ENCODE results near the gene NOXO1. TPM values are rescaled to one million over a fixed set of nuclear protein-coding genes. Genes with fewer than 3 reads are reported as not detected.
A peak's percentile ranks its signal among the peaks of the same experiment; 100 is the strongest.

NOXO1 gene
- total RNA-seq, 1 experiment from 2014 or later, result 1.2 TPM

- H3K4me3 ChIP-seq (ENCODE audit: low read depth, low read length, poor library complexity, severe bottlenecking), result no peak overlapping the region
- CTCF ChIA-PET, result interaction anchor here (0.9 to 1.2 kb wide), 2 partner anchors 24 to 135 kb away, joined by 6 to 7 read pairs; partner anchors contain the start of gene NOXO1
- BruUV-seq (replicated peaks), result no TSS peak
- POLR2A ChIA-PET (ENCODE audit: low non-redundant PET), result no interaction called here
- peaks cover 43% of the 10 kb centered on the region for H3K4me1 ChIP-seq (ENCODE audit: insufficient read depth, low read length, poor library complexity, severe bottlenecking)
- peak; percentile 80 for DNase-seq (ENCODE audit: low spot score)
- intact Hi-C loops (cut with micrococcal nuclease; ENCODE audit: unreplicated experiment), result loop anchor here (1.0 to 10.0 kb wide), 2 partner anchors 135 to 209 kb away; partner anchors contain the start of genes BRICD5 and PGP
- TF ChIP-seq EZH2 (IDR thresholded peaks at IDR 0.05; ENCODE audit: borderline replicate concordance, low read depth, low read length, poor library complexity, severe bottlenecking) (no peak), CTCF (conservative IDR thresholded peaks at IDR 0.05; ENCODE audit: low read depth, low read length) (peak; percentile 71)
- H3K36me3 ChIP-seq (ENCODE audit: insufficient read depth, low read length, poor library complexity, severe bottlenecking), result peaks cover 30% of the 10 kb centered on the region
- peak overlapping the region; percentile 37 for H3K27ac ChIP-seq (ENCODE audit: low read depth, low read length, poor library complexity, severe bottlenecking)
- H3K9me3 ChIP-seq (ENCODE audit: low read depth, low read length, poor library complexity, severe bottlenecking), result no peaks in the 10 kb centered on the region
- H3K27me3 ChIP-seq (replicated peaks; ENCODE audit: insufficient read depth, low read depth, low read length, poor library complexity), result no peaks in the 10 kb centered on the region
These were observed 24.4 kb upstream of the NOXO1 start for GRCh38 chr16:2005646-2006045.

GRCh38 chr16:2004795-2005517 lies 23.7 kb upstream of the NOXO1 start:
- Histone ChIP-seq H3K27me3 (replicated peaks; ENCODE audit: insufficient read depth, low read depth, low read length, poor library complexity) (no peaks in the 10 kb centered on the region), H3K4me1 (ENCODE audit: insufficient read depth, low read length, poor library complexity, severe bottlenecking) (peaks cover 38% of the 10 kb centered on the region), H3K27ac (ENCODE audit: low read depth, low read length, poor library complexity, severe bottlenecking) (peak overlapping the region; percentile 37), H3K9me3 (ENCODE audit: low read depth, low read length, poor library complexity, severe bottlenecking) (no peaks in the 10 kb centered on the region), H3K36me3 (ENCODE audit: insufficient read depth, low read length, poor library complexity, severe bottlenecking) (peaks cover 35% of the 10 kb centered on the region), H3K4me3 (ENCODE audit: low read depth, low read length, poor library complexity, severe bottlenecking) (no peak overlapping the region)
- DNase-seq (ENCODE audit: low spot score), result no peak
- POLR2A ChIA-PET (ENCODE audit: low non-redundant PET), result no interaction called here
- no TSS peak for BruUV-seq (replicated peaks)
- CTCF ChIA-PET, result interaction anchor here (0.5 to 1.2 kb wide), 3 partner anchors 24 to 136 kb away, joined by 6 to 9 read pairs (median 7); partner anchors contain the start of gene NOXO1
- intact Hi-C loops (cut with micrococcal nuclease; ENCODE audit: unreplicated experiment), result loop anchor here (1.0 to 10.0 kb wide), 2 partner anchors 135 to 210 kb away; partner anchors contain the start of genes BRICD5 and PGP
- TF ChIP-seq CTCF (conservative IDR thresholded peaks at IDR 0.05; ENCODE audit: low read depth, low read length) (no peak), EZH2 (IDR thresholded peaks at IDR 0.05; ENCODE audit: borderline replicate concordance, low read depth, low read length, poor library complexity, severe bottlenecking) (no peak)

GRCh38 chr16:2003827-2004641 lies 22.8 kb upstream of the NOXO1 start:
- intact Hi-C loops (cut with micrococcal nuclease; ENCODE audit: unreplicated experiment), result loop anchor here (10.0 kb wide), 1 partner anchor 211 kb away; the partner anchor contains the start of genes BRICD5 and PGP

More at GRCh38 chr16:2003827-2004641, 22.8 kb upstream of the NOXO1 start:
- peaks cover 44% of the 10 kb centered on the region for H3K36me3 ChIP-seq (ENCODE audit: insufficient read depth, low read length, poor library complexity, severe bottlenecking)
- peak overlapping the region; percentile 37 for H3K27ac ChIP-seq (ENCODE audit: low read depth, low read length, poor library complexity, severe bottlenecking)
- H3K27me3 ChIP-seq (replicated peaks; ENCODE audit: insufficient read depth, low read depth, low read length, poor library complexity), result no peaks in the 10 kb centered on the region
- BruUV-seq (replicated peaks), result no TSS peak
- no peak overlapping the region for H3K4me3 ChIP-seq (ENCODE audit: low read depth, low read length, poor library complexity, severe bottlenecking)
- no peak for TF ChIP-seq EZH2 (IDR thresholded peaks at IDR 0.05; ENCODE audit: borderline replicate concordance, low read depth, low read length, poor library complexity, severe bottlenecking)
- TF ChIP-seq CTCF (conservative IDR thresholded peaks at IDR 0.05; ENCODE audit: low read depth, low read length), result peak; percentile 82
- ChIA-PET CTCF (interaction anchor here (0.6 kb wide), 1 partner anchor 44 kb away, joined by 4 read pairs; the partner anchor contains the start of genes NTHL1 and TSC2), POLR2A (ENCODE audit: low non-redundant PET) (interaction anchor here (0.6 kb wide), 1 partner anchor 142 kb away, joined by 6 read pairs; no protein-coding TSS in a partner anchor)
- no peaks in the 10 kb centered on the region for H3K9me3 ChIP-seq (ENCODE audit: low read depth, low read length, poor library complexity, severe bottlenecking)
- H3K4me1 ChIP-seq (ENCODE audit: insufficient read depth, low read length, poor library complexity, severe bottlenecking), result peaks cover 38% of the 10 kb centered on the region
- DNase-seq (ENCODE audit: low spot score), result peak; percentile 90

Data from A673 (cell line).